GM19372 (cell line): ENCODE results near the gene BAZ1B.
"Not testable (repeated sequence)": the region's sequence is repeated elsewhere in the genome, so short reads cannot be mapped to it uniquely, and the experiment has no call there.

ENCODE experiments used
- ATAC-seq: cut with Tn5 transposase; IDR thresholded peaks from one replicate; pipeline ENCODE4 v1.9.1; 2021; ENCODE audit warnings: mild to moderate bottlenecking, low read depth, moderate library complexity; ENCODE audit not compliant: unreplicated experiment

Gene BAZ1B

DNA sequence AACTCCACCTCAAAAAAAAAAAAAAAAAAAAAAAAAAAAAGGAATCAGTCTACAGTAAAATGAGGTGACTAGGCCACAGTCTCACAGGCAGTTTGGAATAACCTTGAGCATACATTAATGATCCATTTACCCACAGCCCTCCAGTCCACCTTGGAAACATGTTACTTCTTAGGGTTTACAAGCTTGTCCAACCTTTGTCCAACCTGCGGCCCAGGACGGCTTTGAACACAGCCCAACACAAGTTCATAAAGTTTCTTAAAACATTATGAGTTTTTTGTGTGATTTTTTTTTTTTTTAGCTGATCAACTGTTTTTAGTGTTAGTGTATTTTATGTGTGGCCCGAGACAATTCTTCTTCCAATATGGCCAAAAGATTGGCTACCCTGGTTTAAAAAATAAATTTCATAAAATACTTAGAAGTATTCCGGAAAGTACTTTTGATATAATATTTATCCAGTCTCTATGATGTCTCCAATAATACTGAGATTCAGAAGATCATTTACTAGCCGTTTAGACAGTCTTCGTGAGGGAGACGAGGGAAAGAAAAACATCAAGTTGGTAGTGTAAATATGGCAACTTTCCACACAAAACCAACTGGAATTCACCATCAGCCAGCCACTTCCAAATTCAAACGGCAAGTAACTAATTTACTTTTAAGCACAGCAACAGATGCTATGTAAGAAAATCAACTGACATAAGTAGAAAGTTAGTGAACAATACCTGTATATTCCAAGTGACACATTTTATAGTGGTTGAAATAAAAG is 9.9 kb downstream of the BAZ1B start:
- no peak for ATAC-seq

DNA sequence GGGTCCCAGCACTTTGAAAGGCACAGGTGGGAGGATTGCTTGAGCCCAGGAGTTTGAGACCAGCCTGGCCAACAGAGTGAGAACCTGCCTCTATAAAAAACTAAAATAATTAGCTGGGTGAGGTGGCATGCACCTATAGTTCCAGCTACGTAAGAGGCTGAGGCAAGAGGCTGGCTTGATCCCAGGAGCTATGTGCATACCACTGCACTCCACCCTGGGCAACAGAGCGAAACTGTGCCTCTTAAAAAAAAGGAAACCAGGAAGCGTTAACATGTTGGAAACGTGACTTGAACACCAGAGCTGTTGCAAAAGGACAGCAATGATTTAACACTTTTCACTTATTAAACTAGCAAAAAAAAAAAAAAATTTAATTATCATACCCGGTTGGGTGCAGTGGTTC is 12.6 kb downstream of the BAZ1B start:
- no peak for ATAC-seq

DNA sequence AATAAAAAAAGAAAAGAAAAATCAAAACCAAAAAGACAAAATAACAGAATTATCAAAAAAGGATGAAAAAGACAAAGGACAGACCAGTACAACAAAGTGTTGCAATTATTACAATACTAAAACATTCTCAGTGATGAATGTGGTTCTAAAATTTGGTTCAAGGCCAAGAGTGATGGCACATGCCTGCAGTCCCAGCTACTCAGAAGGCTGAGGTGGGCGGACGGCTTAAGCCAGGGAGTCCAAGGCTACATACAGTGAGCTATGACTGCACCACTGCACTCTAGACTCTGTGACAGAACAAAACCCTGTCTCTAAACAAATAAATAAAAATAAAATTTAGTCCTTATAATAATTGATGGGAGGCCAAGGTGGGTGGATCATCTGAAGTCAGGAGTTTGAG is 14.5 kb downstream of the BAZ1B start:
- ATAC-seq = no peak

- ATAC-seq = no peak
Observed at GRCh38 chr7:73504920-73505319, 17.2 kb downstream of the BAZ1B start.

GRCh38 chr7:73504017-73504416 is 18.1 kb downstream of the BAZ1B start:
- ATAC-seq = no peak

DNA sequence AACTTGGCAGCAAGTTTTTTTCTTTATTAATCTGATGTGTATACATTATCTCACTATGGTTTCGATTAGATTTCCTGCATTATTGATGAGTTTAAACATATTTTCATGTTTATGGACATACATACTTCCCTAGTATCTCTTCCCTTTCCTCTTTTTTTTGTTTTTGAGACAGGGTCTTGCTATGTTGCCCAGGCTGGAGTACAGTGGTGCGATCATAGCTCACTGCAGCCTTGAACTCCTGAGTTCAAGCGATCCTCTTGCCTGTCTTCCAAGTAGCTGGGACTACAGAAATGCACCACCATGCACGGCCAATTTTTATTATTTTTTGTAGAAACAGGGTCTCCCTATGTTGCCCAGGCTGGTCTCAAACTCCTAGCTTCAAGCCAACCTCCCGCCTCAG is 18.9 kb downstream of the BAZ1B start:
- no peak for ATAC-seq

DNA sequence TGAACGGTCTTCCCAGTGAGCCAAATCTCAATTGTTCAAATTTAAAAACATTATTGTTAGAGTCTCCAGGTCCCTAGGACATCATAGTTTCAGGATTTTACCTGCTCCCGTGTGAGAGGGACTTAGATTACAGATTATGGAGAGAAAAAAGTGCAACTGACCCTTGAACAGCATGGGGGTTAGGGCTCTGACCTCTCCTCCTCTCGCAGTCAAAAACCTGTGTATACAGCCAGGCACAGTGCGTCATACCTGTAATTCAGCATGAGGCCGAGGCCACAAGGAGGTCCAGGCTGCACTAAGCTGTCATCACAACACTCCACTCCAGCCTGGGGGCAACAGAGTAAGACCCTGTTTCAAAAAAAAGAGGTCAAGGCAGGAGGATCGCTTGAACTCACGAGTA is 25.5 kb downstream of the BAZ1B start:
- ATAC-seq = no peak

GRCh38 chr7:73495507-73495906 is 26.6 kb downstream of the BAZ1B start:
- not testable (repeated sequence) for ATAC-seq

DNA sequence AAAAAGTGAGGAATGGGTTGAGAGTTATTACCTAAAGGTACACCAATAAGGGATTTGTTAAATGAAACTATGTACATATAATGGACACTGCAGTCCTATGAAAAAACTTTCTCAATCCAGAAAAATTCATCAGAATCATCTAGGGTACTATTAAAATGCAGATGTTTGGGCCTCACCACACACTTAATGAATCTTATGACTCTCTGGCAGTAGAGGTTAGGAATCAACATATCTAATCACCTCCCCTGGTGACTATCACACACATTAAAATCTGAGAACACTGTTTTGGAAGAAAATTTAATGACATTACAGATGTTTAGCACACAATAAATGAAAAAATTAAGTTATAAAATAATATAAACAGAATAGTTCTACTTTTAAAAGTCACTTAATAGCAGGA is 32.1 kb downstream of the BAZ1B start:
- ATAC-seq = no peak

- no peak for ATAC-seq
Observed at GRCh38 chr7:73487486-73487885, 34.6 kb downstream of the BAZ1B start.

DNA sequence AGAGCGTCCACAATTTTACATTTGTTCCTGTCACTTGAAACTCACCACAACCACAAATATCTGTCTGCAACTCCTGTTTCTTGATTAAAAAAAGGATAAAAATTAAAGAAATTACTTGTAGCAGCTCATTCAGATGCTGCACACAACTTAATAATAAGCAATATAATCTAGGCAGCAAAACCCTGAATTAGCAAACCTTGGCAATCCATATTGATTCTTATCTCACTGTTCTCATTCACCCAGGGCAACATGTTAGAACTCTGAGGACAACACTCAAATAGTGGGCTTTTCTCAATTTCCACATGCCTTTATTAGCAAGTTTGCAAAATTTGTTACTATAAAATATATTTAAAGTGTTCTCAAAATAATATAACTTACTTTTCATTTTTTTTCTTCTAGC is 38.9 kb downstream of the BAZ1B start:
- ATAC-seq = no peak

DNA sequence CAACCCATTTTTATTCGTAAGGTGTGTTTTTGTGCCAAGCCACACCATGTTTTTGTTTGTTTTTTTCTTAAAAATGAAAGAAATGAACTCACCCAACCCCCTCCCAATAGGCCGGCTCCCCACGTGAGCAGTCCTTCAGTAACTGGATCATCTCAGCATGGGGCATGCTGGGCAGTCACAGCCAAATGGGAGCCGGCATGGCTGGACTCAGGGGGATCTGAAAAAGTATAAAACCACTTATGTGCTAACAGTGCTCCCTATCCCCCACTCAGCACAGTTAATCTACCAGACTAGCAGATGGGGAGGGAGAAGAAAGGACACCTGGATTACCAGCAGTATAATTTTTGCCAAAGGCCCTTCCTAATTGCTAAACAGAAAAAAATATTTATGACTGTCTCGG is 39.3 kb downstream of the BAZ1B start:
- ATAC-seq = no peak

GRCh38 chr7:73481521-73481920 is 40.6 kb downstream of the BAZ1B start:
- not testable (repeated sequence) for ATAC-seq

GRCh38 chr7:73478549-73478948 is 43.5 kb downstream of the BAZ1B start:
- no peak for ATAC-seq

DNA sequence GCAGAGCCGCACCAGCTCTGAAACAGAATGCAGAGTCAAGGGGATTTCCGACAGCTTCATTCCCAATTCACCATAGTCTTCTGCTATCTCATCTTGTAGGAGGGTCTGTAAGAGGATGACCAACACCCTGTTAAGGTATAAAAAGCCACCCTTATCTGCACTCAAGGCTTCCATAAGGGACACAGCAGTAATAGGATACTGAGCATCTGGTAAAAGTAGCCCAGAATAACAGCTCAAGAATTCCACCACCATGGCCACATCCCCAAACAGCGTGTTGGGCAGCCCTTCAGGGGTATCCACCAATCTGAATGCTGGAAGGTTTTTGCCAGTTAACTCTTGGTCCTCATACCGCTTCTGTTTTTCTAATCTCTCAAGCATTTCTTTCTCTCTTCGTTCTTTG is 44.7 kb downstream of the BAZ1B start:
- no peak for ATAC-seq

DNA sequence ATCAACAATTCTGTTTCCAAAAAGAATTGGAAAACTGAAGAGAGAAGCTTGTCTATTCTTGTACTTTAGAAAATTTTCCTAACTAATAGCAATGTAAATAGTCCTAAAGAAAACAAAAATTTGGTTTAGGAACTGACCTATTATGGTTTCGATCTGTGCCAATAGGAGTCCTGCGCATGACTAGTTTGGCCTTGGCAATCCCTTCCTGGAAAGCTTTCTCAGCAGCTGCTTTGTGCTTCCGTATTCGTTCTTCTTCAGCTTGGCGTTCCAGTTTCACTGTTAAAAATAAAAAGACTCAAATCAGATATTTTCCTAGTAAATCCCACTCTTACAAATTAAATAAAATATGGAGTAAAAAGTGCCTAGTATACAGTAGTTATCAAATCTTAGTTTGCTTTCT is 51.9 kb downstream of the BAZ1B start:
- ATAC-seq = no peak

GRCh38 chr7:73467046-73467445 is 55.0 kb downstream of the BAZ1B start:
- not testable (repeated sequence) for ATAC-seq

- ATAC-seq = no peak
Observed at GRCh38 chr7:73466112-73466511, 56.0 kb downstream of the BAZ1B start.

DNA sequence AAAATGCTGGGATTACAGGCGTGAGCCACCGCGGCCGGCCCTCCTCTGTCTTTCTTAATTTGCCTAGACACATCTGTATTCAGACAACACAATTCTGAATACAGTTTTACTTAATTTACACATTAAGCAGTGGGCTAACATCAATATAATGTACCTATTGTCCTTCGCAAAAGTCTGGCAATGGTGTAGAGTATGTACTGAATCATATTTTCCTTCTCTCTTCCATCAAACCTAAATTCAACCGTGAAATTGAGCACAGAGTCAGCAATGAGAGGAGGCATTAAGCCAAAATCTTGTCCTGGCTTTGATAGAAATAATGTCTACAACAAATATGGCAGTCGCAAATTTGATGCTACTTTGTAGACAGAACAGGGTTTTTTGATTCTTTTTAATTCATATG is 58.1 kb downstream of the BAZ1B start:
- no peak for ATAC-seq

DNA sequence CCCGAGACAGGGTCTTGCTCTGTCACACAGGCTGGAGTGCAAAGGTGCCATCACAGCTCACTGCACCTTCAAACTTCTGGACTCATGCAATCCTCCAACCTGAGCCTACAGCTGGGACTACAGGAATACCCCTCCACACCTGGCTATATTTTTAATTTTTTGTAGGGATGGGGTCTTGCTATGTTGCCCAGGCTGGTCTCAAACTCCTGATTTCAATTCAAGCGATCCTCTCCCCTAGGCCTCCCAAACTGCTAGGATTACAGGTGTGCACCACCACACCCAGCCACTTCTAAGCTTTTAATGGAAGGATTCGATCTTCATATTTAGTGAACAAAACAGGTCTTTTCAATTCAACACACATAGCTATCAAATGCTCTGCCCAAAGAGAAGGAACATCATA is 58.8 kb downstream of the BAZ1B start:
- ATAC-seq = no peak

GRCh38 chr7:73461782-73462285 is 60.3 kb downstream of the BAZ1B start:
- ATAC-seq = no peak

- ATAC-seq = no peak
Observed at GRCh38 chr7:73454424-73454823, 67.7 kb downstream of the BAZ1B start.
